H1 (cell line): ENCODE data around the gene RTEL1. TPM values are rescaled to one million over a fixed set of nuclear protein-coding genes. Genes with fewer than 3 reads are reported as not detected.

Experiments
- CTCF ChIA-PET: fragments of 300-600 bp; sonication (Branson Sonifier 250); formaldehyde crosslinking; loops from one replicate; lab custom pipeline; 2021; ENCODE audit not compliant: partially characterized antibody; lab: Charles Lee
- POLR2A ChIA-PET: fragments of 300-600 bp; sonication (Branson Sonifier 250); formaldehyde crosslinking; loops from one replicate; lab custom pipeline; 2021; ENCODE audit warnings: inconsistent platforms; ENCODE audit not compliant: partially characterized antibody; lab: Charles Lee
- DNase-seq, 2 experiments: peaks; one replicate each; pipeline versions ENCODE4 v3.0.0 to v3.0.0-alpha.2; 2010 to 2022; ENCODE audit warnings: low spot score in 2 of 2, low read depth in 1 of 2, mixed read lengths in 1 of 2
- FAIRE-seq: peaks from 2 replicates; lab custom pipeline; 2011; peaks lifted over from hg19 to GRCh38; lab: Jason Lieb, UNC
- H2AFZ ChIP-seq: 2 replicates; pipeline ENCODE4 v1.8.1; 2012; ENCODE audit warnings: low read length, inconsistent platforms
- H2AK5ac ChIP-seq: 2 replicates; pipeline ENCODE4 v1.6.1; 2013; ENCODE audit warnings: low read depth, low read length
- H2BK120ac ChIP-seq: replicated peaks from 2 replicates; pipeline ENCODE3; 2013; ENCODE audit warnings: low read depth, low read length, inconsistent platforms
- H2BK12ac ChIP-seq: 2 replicates; pipeline ENCODE4 v1.6.1; 2013; ENCODE audit warnings: low read depth, low read length
- H2BK15ac ChIP-seq: 2 replicates; pipeline ENCODE4 v1.6.1; 2013; ENCODE audit warnings: low read length
- H2BK20ac ChIP-seq: 2 replicates; pipeline ENCODE4 v1.6.1; 2013; ENCODE audit warnings: low read length
- H2BK5ac ChIP-seq: 2 replicates; pipeline ENCODE4 v1.6.1; 2013; ENCODE audit warnings: low read depth, low read length
- H3K14ac ChIP-seq: 2 replicates; pipeline ENCODE4 v1.6.1; 2013; ENCODE audit warnings: inconsistent platforms; ENCODE audit not compliant: insufficient read length
- H3K18ac ChIP-seq: 2 replicates; pipeline ENCODE4 v1.6.1; 2013; ENCODE audit warnings: low read length; ENCODE audit errors: extremely low read depth
- H3K23ac ChIP-seq: 2 replicates; pipeline ENCODE4 v1.6.1; 2013; ENCODE audit warnings: inconsistent platforms; ENCODE audit not compliant: insufficient read length
- H3K23me2 ChIP-seq: 2 replicates; pipeline ENCODE4 v1.6.1; 2013; ENCODE audit warnings: low read depth, low read length
- H3K27ac ChIP-seq: 2 replicates; pipeline ENCODE4 v1.6.1; 2011; ENCODE audit warnings: low read depth, low read length, inconsistent platforms
- H3K27me3 ChIP-seq, 4 experiments: replicated peaks in 1 of 4; 1 replicate in 1 of 4; 2 replicates in 3 of 4; pipeline versions ENCODE4 v1.6.1 to v1.8.1; 2011 to 2013; ENCODE audit warnings: low read length in 3 of 4, mild to moderate bottlenecking in 3 of 4, inconsistent platforms in 2 of 4, mixed read lengths in 2 of 4, moderate library complexity in 1 of 4; ENCODE audit not compliant: control insufficient read depth in 3 of 4, insufficient read depth in 3 of 4; ENCODE audit errors: extremely low read depth in 1 of 4
- H3K36me3 ChIP-seq, 4 experiments: 2 replicates each; pipeline versions ENCODE4 v1.6.1 to v1.8.1; 2011 to 2013; ENCODE audit warnings: mild to moderate bottlenecking in 4 of 4, low read length in 3 of 4, moderate library complexity in 2 of 4, control low read depth in 1 of 4, inconsistent platforms in 1 of 4; ENCODE audit not compliant: insufficient read depth in 4 of 4, control insufficient read depth in 2 of 4
- H3K4ac ChIP-seq: replicated peaks from 2 replicates; pipeline ENCODE3; 2013; ENCODE audit warnings: low read length, low read depth, mixed read lengths, inconsistent platforms; ENCODE audit not compliant: insufficient read length
- H3K4me1 ChIP-seq, 4 experiments: replicated peaks in 1 of 4; 1 replicate in 1 of 4; 2 replicates in 3 of 4; pipeline versions ENCODE4 v1.6.1 to v1.8.1; 2011 to 2013; ENCODE audit warnings: low read length in 3 of 4, inconsistent platforms in 2 of 4, mixed read lengths in 1 of 4; ENCODE audit not compliant: insufficient read depth in 4 of 4, control insufficient read depth in 3 of 4
- H3K4me2 ChIP-seq, 2 experiments: 2 replicates each; pipeline versions ENCODE4 v1.6.1 to v1.8.1; 2011 to 2013; ENCODE audit warnings: low read depth in 2 of 2, low read length in 2 of 2, control low read depth in 1 of 2, inconsistent platforms in 1 of 2, mild to moderate bottlenecking in 1 of 2; ENCODE audit not compliant: insufficient read depth in 1 of 2
- H3K4me3 ChIP-seq, 4 experiments: fragments of 200-600, 300-600 bp in 1 of 4; sonication (generic), shearing (Covaris generic), sonication (Bioruptor Twin) in 1 of 4; 2 replicates each; pipeline versions ENCODE4 v1.5.1 to v1.8.1; 2011 to 2016; ENCODE audit warnings: low read length in 4 of 4, low read depth in 3 of 4, control low read depth in 2 of 4, inconsistent platforms in 2 of 4, mild to moderate bottlenecking in 2 of 4, mixed read lengths in 1 of 4, moderate library complexity in 1 of 4; ENCODE audit not compliant: insufficient read depth in 2 of 4; ENCODE audit errors: extremely low read depth in 1 of 4
- H3K56ac ChIP-seq: replicated peaks from 2 replicates; pipeline ENCODE3; 2013; ENCODE audit warnings: low read depth, mild to moderate bottlenecking, mixed read lengths, low read length, inconsistent platforms; ENCODE audit not compliant: insufficient read length
- H3K79me1 ChIP-seq: 2 replicates; pipeline ENCODE4 v1.6.1; 2013; ENCODE audit warnings: low read depth, low read length, control low read depth
- H3K79me2 ChIP-seq, 2 experiments: 2 replicates each; pipeline versions ENCODE4 v1.6.1 to v1.8.1; 2012 to 2013; ENCODE audit warnings: low read length in 2 of 2, mild to moderate bottlenecking in 2 of 2, inconsistent platforms in 1 of 2; ENCODE audit not compliant: insufficient read depth in 2 of 2, control insufficient read depth in 1 of 2
- H3K9ac ChIP-seq, 4 experiments: replicated peaks in 1 of 4; 1 replicate in 1 of 4; 2 replicates in 3 of 4; pipeline versions ENCODE4 v1.6.1 to v1.8.1; 2011 to 2013; ENCODE audit warnings: low read depth in 3 of 4, low read length in 3 of 4, control low read depth in 2 of 4, mild to moderate bottlenecking in 2 of 4, moderate library complexity in 2 of 4, inconsistent platforms in 1 of 4; ENCODE audit errors: extremely low read depth in 1 of 4
- H3K9me3 ChIP-seq, 2 experiments: 2 replicates each; pipeline versions ENCODE4 v1.6.1 to v1.8.1; 2012 to 2013; ENCODE audit warnings: mild to moderate bottlenecking in 2 of 2, moderate library complexity in 2 of 2, control low read depth in 1 of 2, inconsistent platforms in 1 of 2, low read depth in 1 of 2, low read length in 1 of 2, mixed read lengths in 1 of 2; ENCODE audit not compliant: insufficient read depth in 2 of 2
- H4K20me1 ChIP-seq, 2 experiments: replicated peaks in 1 of 2; 2 replicates each; pipeline versions ENCODE3 to v1.8.1; 2011 to 2013; ENCODE audit warnings: inconsistent platforms in 2 of 2, low read length in 2 of 2, mild to moderate bottlenecking in 1 of 2; ENCODE audit not compliant: insufficient read depth in 2 of 2, control insufficient read depth in 1 of 2
- H4K5ac ChIP-seq: 2 replicates; pipeline ENCODE4 v1.6.1; 2013; ENCODE audit warnings: low read length, low read depth, mixed read lengths, inconsistent platforms; ENCODE audit not compliant: insufficient read length
- H4K8ac ChIP-seq: 2 replicates; pipeline ENCODE4 v1.8.0; 2013; ENCODE audit warnings: mild to moderate bottlenecking, moderate library complexity, low read length, inconsistent platforms; ENCODE audit not compliant: insufficient read depth; ENCODE audit errors: extremely low read depth
- H4K91ac ChIP-seq: replicated peaks from 2 replicates; pipeline ENCODE3; 2013; ENCODE audit warnings: low read length, mixed read lengths, inconsistent platforms; ENCODE audit not compliant: insufficient read length
- BRCA1 ChIP-seq: IDR thresholded peaks from 2 replicates; pipeline ENCODE4 v1.6.1; 2012; ENCODE audit warnings: low read depth, low read length, improper control_type of control experiment
- CBX5 ChIP-seq: fragments of 300-800, 300-1000 bp; sonication (generic); IDR thresholded peaks from 2 replicates; pipeline ENCODE4 v1.7.1; 2016; ENCODE audit warnings: antibody characterized with exemption, low read length, low read depth
- CHD1 ChIP-seq: IDR thresholded peaks from 2 replicates; pipeline ENCODE4 v1.6.1; 2012; ENCODE audit warnings: low read depth, low read length, improper control_type of control experiment
- EZH2 ChIP-seq: fragments of 200-600 bp; sonication (generic); IDR thresholded peaks from 2 replicates; pipeline ENCODE4 v1.7.1; 2012; ENCODE audit warnings: low read depth, mild to moderate bottlenecking, moderate library complexity, low read length, inconsistent platforms; ENCODE audit not compliant: severe bottlenecking
- FOSL1 ChIP-seq: IDR thresholded peaks from 2 replicates; pipeline ENCODE4 v1.6.1; 2011; ENCODE audit warnings: mild to moderate bottlenecking, low read depth, low read length, moderate library complexity; ENCODE audit not compliant: insufficient read depth
- JUN ChIP-seq: IDR thresholded peaks from 2 replicates; pipeline ENCODE4 v1.6.1; 2011; ENCODE audit warnings: low read depth, mild to moderate bottlenecking, improper control_type of control experiment, low read length
- KDM1A ChIP-seq: fragments of 200-600, 300-600 bp; sonication (generic); IDR thresholded peaks from 2 replicates; pipeline ENCODE4 v1.7.1; 2016; ENCODE audit warnings: mild to moderate bottlenecking, low read length, borderline replicate concordance
- PHF8 ChIP-seq: fragments of 200-600 bp; sonication (generic); conservative IDR thresholded peaks from 2 replicates; pipeline ENCODE4 v1.7.1; 2012; ENCODE audit warnings: low read depth, mild to moderate bottlenecking, inconsistent platforms, low read length, moderate library complexity
- POLR2AphosphoS5 ChIP-seq: IDR thresholded peaks from 2 replicates; pipeline ENCODE4 v1.6.1; 2011; ENCODE audit warnings: low read depth, low read length
- RXRA ChIP-seq: IDR thresholded peaks from 2 replicates; pipeline ENCODE4 v1.6.1; 2011; ENCODE audit warnings: low read depth, mild to moderate bottlenecking, low read length, moderate library complexity; ENCODE audit not compliant: insufficient read depth
- SRF ChIP-seq: IDR thresholded peaks from 2 replicates; pipeline ENCODE4 v1.6.1; 2011; ENCODE audit warnings: mild to moderate bottlenecking, low read depth, low read length, moderate library complexity
- TAF7 ChIP-seq: optimal IDR thresholded peaks from 2 replicates; pipeline ENCODE3; 2011; ENCODE audit warnings: low read depth, mild to moderate bottlenecking, inconsistent platforms, low read length, moderate library complexity, borderline replicate concordance
- TCF12 ChIP-seq: IDR thresholded peaks from 2 replicates; pipeline ENCODE4 v1.6.1; 2011; ENCODE audit warnings: low read depth, mild to moderate bottlenecking, low read length
- WGBS, 2 experiments: shearing (Covaris generic) in 1 of 2; methylation state at CpG; one replicate each; pipeline versions ENCODE4 v1.1.6 to v1.1.7; 2013 to 2015; ENCODE audit warnings: low lambda C conversion rate in 2 of 2, mixed read lengths in 2 of 2, inconsistent platforms in 1 of 2, low coverage in 1 of 2, missing lambda C conversion rate in 1 of 2; ENCODE audit not compliant: insufficient replicate concordance in 2 of 2, insufficient coverage in 1 of 2, insufficient read length in 1 of 2; ENCODE audit errors: extremely low coverage in 1 of 2, missing lambda C conversion rate in 1 of 2; 5-methylcytosine and 5-hydroxymethylcytosine counted together
- polyA plus RNA-seq, 7 experiments: library from polyadenylated mRNA; depleted of rRNA in 3 of 7; stranded (reverse) in 5 of 7; unstranded in 2 of 7; fragments of >200 nt in 5 of 7; fragments of 200-250 nt in 2 of 7; gene quantifications; 1 replicate in 5 of 7; 2 replicates in 1 of 7; 4 replicates in 1 of 7; pipeline versions ENCODE4 v1.2.1 to v1.2.3, GENCODE V29; 2011 to 2013; ENCODE audit warnings: missing spikeins in 2 of 7, mixed read lengths in 2 of 7
- total RNA-seq: library from RNA; stranded (reverse); fragmentation: NEBNext Ultra II Directional; extraction: Animal tissue kit (Norgen Biotek cat#: 25700); gene quantifications from 2 replicates; pipeline ENCODE4 v1.2.1, GENCODE V29; 2021

The RTEL1 gene
- total and polyA plus RNA-seq, 2 of the 8 experiments (the other 6 are each of a cell fraction or from before 2014, with no cell fraction given): 16.2 to 37.1 TPM

GRCh38 chr20:63733117-63733516 lies 75.0 kb downstream of the RTEL1 start:
- ChIA-PET CTCF (interaction anchor here (1.0 to 1.4 kb wide), 2 partner anchors 17 to 166 kb away, joined by 3 to 4 read pairs; no protein-coding TSS in a partner anchor), POLR2A (interaction anchor here (0.9 to 1.9 kb wide), 4 partner anchors 8 to 34 kb away, joined by 3 to 7 read pairs (median 4); no protein-coding TSS in a partner anchor)
- H3K27me3 ChIP-seq: peaks cover 0 to 5% (median 2%) of the 10 kb centered on the region in 4 experiments; a peak in 4 of 7 replicates
- no peak overlapping the region for H2AK5ac ChIP-seq
- DNase-seq (no peak), FAIRE-seq (no peak)
- H2BK15ac ChIP-seq: no peak overlapping the region
- no peak overlapping the region for H4K8ac ChIP-seq
- H3K9me3 ChIP-seq: peaks cover 0 to 4% of the 10 kb centered on the region in 2 experiments; a peak in 2 of 4 replicates
- H2AFZ ChIP-seq: no peak overlapping the region
- H3K4me3 ChIP-seq: no peak overlapping the region
- H2BK20ac ChIP-seq: no peak overlapping the region
- H3K14ac ChIP-seq: no peak overlapping the region
- H3K9ac ChIP-seq: no peak overlapping the region
- H3K36me3 ChIP-seq: peaks cover 0 to 14% (median 7%) of the 10 kb centered on the region in 4 experiments; a peak in 5 of 8 replicates
- no peak overlapping the region for H3K18ac ChIP-seq
- H3K23ac ChIP-seq: no peak overlapping the region
- 95% methylated on average over 7 of the region's 13 CpGs; no CpG with 5 or more reads in 1 of the 2 experiments for WGBS, 2 experiments
- H3K4me2 ChIP-seq: no peak overlapping the region
- H2BK12ac ChIP-seq: no peak overlapping the region
- no peak overlapping the region for H3K4ac ChIP-seq
- H3K79me2 ChIP-seq: peaks cover 0 to 8% of the 10 kb centered on the region in 2 experiments; a peak in 1 of 4 replicates
- peaks cover 5 to 48% of the 10 kb centered on the region in 2 experiments for H4K20me1 ChIP-seq
- H3K79me1 ChIP-seq: peaks cover 16% of the 10 kb centered on the region
- no peak overlapping the region for H2BK5ac ChIP-seq
- H3K27ac ChIP-seq: no peak overlapping the region
- peaks cover 0 to 6% (median 1%) of the 10 kb centered on the region in 4 experiments; a peak in 6 of 7 replicates for H3K4me1 ChIP-seq
- no peak overlapping the region for H2BK120ac ChIP-seq
- H4K91ac ChIP-seq: no peak overlapping the region
- H4K5ac ChIP-seq: no peak overlapping the region
- peaks cover 6% of the 10 kb centered on the region for H3K23me2 ChIP-seq
- no peak overlapping the region for H3K56ac ChIP-seq
- no peak for TF ChIP-seq TAF7
- no peak for TF ChIP-seq POLR2AphosphoS5
- TF ChIP-seq CHD1: no peak
- TF ChIP-seq EZH2: no peak
- no peak for TF ChIP-seq BRCA1
- no peak for TF ChIP-seq SRF
- no peak for TF ChIP-seq KDM1A
- TF ChIP-seq FOSL1: no peak
- no peak for TF ChIP-seq JUN
- TF ChIP-seq RXRA: no peak
- TF ChIP-seq PHF8: no peak
- no peak for TF ChIP-seq CBX5
- TF ChIP-seq TCF12: no peak
